Colonic mucosa (tissue), 4 donors: ENCODE results near the gene NPTXR. TPM values are rescaled to one million over a fixed set of nuclear protein-coding genes. Genes with fewer than 3 reads are reported as not detected.

ENCODE experiments used
- DNase-seq: peaks from one replicate; pipeline ENCODE4 v3.0.0-alpha.2; 2020
- H3K27ac ChIP-seq: fragments of 200-600 bp; one replicate; pipeline ENCODE4 v1.8.0; 2021
- H3K27me3 ChIP-seq: fragments of 200-600 bp; one replicate; pipeline ENCODE4 v1.8.0; 2021
- H3K36me3 ChIP-seq: fragments of 200-600 bp; one replicate; pipeline ENCODE4 v1.8.0; 2021
- H3K4me1 ChIP-seq: fragments of 200-600 bp; one replicate; pipeline ENCODE4 v1.8.0; 2021; ENCODE audit warnings: mild to moderate bottlenecking
- H3K4me3 ChIP-seq: fragments of 200-600 bp; one replicate; pipeline ENCODE4 v1.8.0; 2021
- H3K9ac ChIP-seq, 2 donors: one replicate each; pipeline ENCODE4 v1.7.0; 2013; ENCODE audit warnings: control low read depth in 2 of 2, low read depth in 2 of 2, low read length in 2 of 2
- H3K9me3 ChIP-seq: fragments of 200-600 bp; one replicate; pipeline ENCODE4 v1.8.0; 2021
- intact Hi-C: fragments of 100-400 bp; cut with DNase I; formaldehyde crosslinking; loops from one replicate; pipeline ENCODE4 v1.14.1; 2022
- total RNA-seq, 2 donors: library from RNA; stranded (reverse); fragmentation: NEBNext Ultra II Directional in 1 of 2; extraction: Animal tissue kit (Norgen Biotek cat#: 25700) in 1 of 2; gene quantifications; one replicate each; pipeline ENCODE4 v1.2.1, GENCODE V29; 2021
- TF ChIP-seq, protein P1 (sequence below): fragments of 200-600 bp; IDR thresholded peaks from one replicate; pipeline ENCODE4 v1.8.0; 2022; ENCODE audit warnings: antibody characterized with exemption, mild to moderate bottlenecking
- donor health status: healthy.
- donor health status: DM: no; HTN: no; CAD: no.
- donor health status: DM: no; HTN: no; CAD: no.

NPTXR gene
- total RNA-seq, 2 donors from 2014 or later: 0.82 to 2.0 TPM

GRCh38 chr22:38828616-38829205, 15.1 kb downstream of the NPTXR start:
- H3K36me3 ChIP-seq: no peaks in the 10 kb centered on the region
- DNase-seq: no peak
- H3K27me3 ChIP-seq: no peaks in the 10 kb centered on the region
- no peak overlapping the region for H3K27ac ChIP-seq
- TF ChIP-seq, protein P1, sequence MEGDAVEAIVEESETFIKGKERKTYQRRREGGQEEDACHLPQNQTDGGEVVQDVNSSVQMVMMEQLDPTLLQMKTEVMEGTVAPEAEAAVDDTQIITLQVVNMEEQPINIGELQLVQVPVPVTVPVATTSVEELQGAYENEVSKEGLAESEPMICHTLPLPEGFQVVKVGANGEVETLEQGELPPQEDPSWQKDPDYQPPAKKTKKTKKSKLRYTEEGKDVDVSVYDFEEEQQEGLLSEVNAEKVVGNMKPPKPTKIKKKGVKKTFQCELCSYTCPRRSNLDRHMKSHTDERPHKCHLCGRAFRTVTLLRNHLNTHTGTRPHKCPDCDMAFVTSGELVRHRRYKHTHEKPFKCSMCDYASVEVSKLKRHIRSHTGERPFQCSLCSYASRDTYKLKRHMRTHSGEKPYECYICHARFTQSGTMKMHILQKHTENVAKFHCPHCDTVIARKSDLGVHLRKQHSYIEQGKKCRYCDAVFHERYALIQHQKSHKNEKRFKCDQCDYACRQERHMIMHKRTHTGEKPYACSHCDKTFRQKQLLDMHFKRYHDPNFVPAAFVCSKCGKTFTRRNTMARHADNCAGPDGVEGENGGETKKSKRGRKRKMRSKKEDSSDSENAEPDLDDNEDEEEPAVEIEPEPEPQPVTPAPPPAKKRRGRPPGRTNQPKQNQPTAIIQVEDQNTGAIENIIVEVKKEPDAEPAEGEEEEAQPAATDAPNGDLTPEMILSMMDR: no peak
- H3K9ac ChIP-seq: no peak overlapping the region
- intact Hi-C loops: no loop called here
- no peak overlapping the region for H3K4me3 ChIP-seq
- no peaks in the 10 kb centered on the region for H3K9me3 ChIP-seq
- H3K4me1 ChIP-seq: no peaks in the 10 kb centered on the region

DNA sequence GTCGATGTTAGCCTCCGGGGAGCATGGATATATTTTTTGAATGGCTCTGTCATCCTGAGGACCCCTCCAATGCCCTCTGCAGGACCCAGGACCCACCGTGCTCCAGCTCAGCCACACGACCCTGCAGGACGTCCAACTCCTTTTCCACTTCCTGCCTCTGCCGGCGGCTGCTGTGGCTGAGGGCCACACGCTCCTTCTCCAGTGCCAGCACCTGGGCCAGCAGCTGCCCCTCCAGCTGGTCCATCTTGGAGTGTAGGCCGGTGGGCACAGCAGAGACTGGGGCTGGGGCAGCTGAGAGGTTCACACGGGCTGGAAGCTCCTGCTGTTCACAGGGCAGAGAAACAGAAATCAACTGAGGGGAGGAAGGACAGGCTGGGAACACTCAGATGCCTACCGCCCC, 15.6 kb downstream of the NPTXR start:
- Histone ChIP-seq H3K27me3 (no peaks in the 10 kb centered on the region), H3K36me3 (no peaks in the 10 kb centered on the region), H3K4me1 (no peaks in the 10 kb centered on the region), H3K4me3 (no peak overlapping the region), H3K27ac (no peak overlapping the region), H3K9ac (no peak overlapping the region), H3K9me3 (no peaks in the 10 kb centered on the region)
- intact Hi-C loops: no loop called here
- TF ChIP-seq, protein P1: no peak
- DNase-seq: no peak

- no peak overlapping the region for H3K4me3 ChIP-seq
- H3K9ac ChIP-seq: no peak overlapping the region
- TF ChIP-seq, protein P1: no peak
- no peaks in the 10 kb centered on the region for H3K4me1 ChIP-seq
- intact Hi-C loops: no loop called here
- H3K36me3 ChIP-seq: no peaks in the 10 kb centered on the region
- H3K27me3 ChIP-seq: no peaks in the 10 kb centered on the region
- DNase-seq: no peak
- no peaks in the 10 kb centered on the region for H3K9me3 ChIP-seq
- H3K27ac ChIP-seq: no peak overlapping the region
Observed at GRCh38 chr22:38827510-38827909, 16.3 kb downstream of the NPTXR start.

- Histone ChIP-seq H3K9ac (no peak overlapping the region), H3K9me3 (no peaks in the 10 kb centered on the region), H3K27ac (no peak overlapping the region), H3K4me3 (no peak overlapping the region), H3K36me3 (no peaks in the 10 kb centered on the region), H3K27me3 (no peaks in the 10 kb centered on the region), H3K4me1 (no peaks in the 10 kb centered on the region)
- intact Hi-C loops: no loop called here
- DNase-seq: no peak
- TF ChIP-seq, protein P1: no peak
Observed at GRCh38 chr22:38826801-38827200, 17.0 kb downstream of the NPTXR start.

- no peak overlapping the region for H3K9ac ChIP-seq
- intact Hi-C loops: no loop called here
Observed at GRCh38 chr22:38826386-38826785, 17.4 kb downstream of the NPTXR start.

More at GRCh38 chr22:38826386-38826785, 17.4 kb downstream of the NPTXR start:
- Histone ChIP-seq H3K27me3 (no peaks in the 10 kb centered on the region), H3K4me1 (no peaks in the 10 kb centered on the region), H3K9me3 (no peaks in the 10 kb centered on the region), H3K4me3 (no peak overlapping the region), H3K36me3 (no peaks in the 10 kb centered on the region), H3K27ac (no peak overlapping the region)
- no peak for DNase-seq
- TF ChIP-seq, protein P1: no peak
